Jurkat, Clone E6-1 (cell line): ENCODE measurements around the gene TBC1D22A.
"Not testable (repeated sequence)": the region's sequence is repeated elsewhere in the genome, so short reads cannot be mapped to it uniquely, and the experiment has no call there.

Experiments
- DNase-seq: peaks from one replicate; pipeline ENCODE4 v3.0.0-alpha.2; 2011; ENCODE audit warnings: low read depth, low spot score
- H3K4me3 ChIP-seq: 2 replicates; pipeline ENCODE4 v1.5.1; 2011; ENCODE audit warnings: mild to moderate bottlenecking, low read length, control low read depth, moderate library complexity

Gene TBC1D22A

GRCh38 chr22:46767249-46767985 is 5.0 kb downstream of the TBC1D22A start:
- DNase-seq = no peak
- no peak overlapping the region for H3K4me3 ChIP-seq

- H3K4me3 ChIP-seq = no peak overlapping the region
- DNase-seq = no peak
These were observed 6.8 kb downstream of the TBC1D22A start for GRCh38 chr22:46769191-46769675.

GRCh38 chr22:46769706-46770105 is 7.3 kb downstream of the TBC1D22A start:
- H3K4me3 ChIP-seq = no peak overlapping the region
- no peak for DNase-seq

- H3K4me3 ChIP-seq = no peak overlapping the region
- no peak for DNase-seq
These were observed 7.7 kb downstream of the TBC1D22A start for GRCh38 chr22:46770151-46770641.

GRCh38 chr22:46770726-46771125 is 8.3 kb downstream of the TBC1D22A start:
- DNase-seq = no peak
- no peak overlapping the region for H3K4me3 ChIP-seq

- DNase-seq = no peak
- H3K4me3 ChIP-seq = no peak overlapping the region
These were observed 10.6 kb downstream of the TBC1D22A start for GRCh38 chr22:46773076-46773475.

- DNase-seq = no peak
- no peak overlapping the region for H3K4me3 ChIP-seq
These were observed 12.0 kb downstream of the TBC1D22A start for GRCh38 chr22:46774253-46774979.

GRCh38 chr22:46774980-46775849 is 12.8 kb downstream of the TBC1D22A start:
- no peak for DNase-seq
- H3K4me3 ChIP-seq = no peak overlapping the region

- H3K4me3 ChIP-seq = no peak overlapping the region
- DNase-seq = no peak
These were observed 13.7 kb downstream of the TBC1D22A start for GRCh38 chr22:46775850-46776826.

- no peak for DNase-seq
- no peak overlapping the region for H3K4me3 ChIP-seq
These were observed 14.6 kb downstream of the TBC1D22A start for GRCh38 chr22:46776876-46777608.

GRCh38 chr22:46777609-46777970 is 15.1 kb downstream of the TBC1D22A start:
- DNase-seq = no peak
- H3K4me3 ChIP-seq = no peak overlapping the region

- DNase-seq = no peak
- H3K4me3 ChIP-seq = no peak overlapping the region
These were observed 16.6 kb downstream of the TBC1D22A start for GRCh38 chr22:46779023-46779422.

GRCh38 chr22:46779651-46780050 is 17.2 kb downstream of the TBC1D22A start:
- DNase-seq = no peak
- no peak overlapping the region for H3K4me3 ChIP-seq

GRCh38 chr22:46780453-46780852 is 18.0 kb downstream of the TBC1D22A start:
- no peak for DNase-seq
- no peak overlapping the region for H3K4me3 ChIP-seq

GRCh38 chr22:46781291-46781690 is 18.8 kb downstream of the TBC1D22A start:
- no peak overlapping the region for H3K4me3 ChIP-seq

GRCh38 chr22:46782200-46782599 is 19.8 kb downstream of the TBC1D22A start:
- not testable (repeated sequence) for DNase-seq, H3K4me3 ChIP-seq

More at GRCh38 chr22:46781291-46781690, 18.8 kb downstream of the TBC1D22A start:
- DNase-seq = no peak

GRCh38 chr22:46783721-46784120 is 21.3 kb downstream of the TBC1D22A start:
- H3K4me3 ChIP-seq = no peak overlapping the region
- DNase-seq = no peak
